Retina (tissue), 1 donor: Measurements from ENCODE around the gene SLC7A9.
A peak's percentile ranks its signal among the peaks of the same experiment; 100 is the strongest.
"Not testable (repeated sequence)": the region's sequence is repeated elsewhere in the genome, so short reads cannot be mapped to it uniquely, and the experiment has no call there.

Experiments used
- DNase-seq: peaks from one replicate; pipeline ENCODE4 v3.0.0-alpha.2; 2016

The SLC7A9 gene

DNA sequence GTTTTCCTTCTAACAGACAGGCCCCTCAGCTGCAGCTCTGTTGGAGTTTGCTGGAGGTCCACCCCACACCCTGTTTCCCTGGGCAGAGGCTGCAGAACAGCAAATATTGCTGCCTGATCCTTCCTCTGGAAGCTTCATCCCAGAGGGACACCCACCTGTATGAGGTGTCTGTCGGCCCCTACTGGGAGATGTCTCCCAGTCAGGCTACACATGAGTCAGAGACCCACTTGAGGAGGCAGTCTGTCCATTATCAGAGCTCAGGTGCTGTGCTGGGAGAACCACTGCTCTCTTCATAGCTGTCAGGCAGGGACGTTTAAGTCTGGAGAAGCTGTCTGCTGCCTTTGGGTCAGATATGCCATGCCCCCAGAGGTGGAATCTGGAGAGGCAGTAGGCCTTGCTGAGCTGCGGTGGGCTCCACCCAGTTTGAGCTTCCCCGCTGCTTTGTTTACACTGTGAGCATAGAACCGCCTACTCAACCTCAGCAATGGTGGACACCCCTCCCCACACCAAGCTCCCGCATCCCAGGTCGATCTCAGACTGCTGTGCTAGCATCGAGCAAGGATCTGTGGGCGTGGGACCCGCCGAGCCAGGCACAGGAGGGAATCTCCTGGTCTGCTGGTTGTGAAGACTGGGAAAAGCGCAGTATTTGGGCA, 82.3 kb downstream of the SLC7A9 start:
- DNase-seq = peak; percentile 14

DNA sequence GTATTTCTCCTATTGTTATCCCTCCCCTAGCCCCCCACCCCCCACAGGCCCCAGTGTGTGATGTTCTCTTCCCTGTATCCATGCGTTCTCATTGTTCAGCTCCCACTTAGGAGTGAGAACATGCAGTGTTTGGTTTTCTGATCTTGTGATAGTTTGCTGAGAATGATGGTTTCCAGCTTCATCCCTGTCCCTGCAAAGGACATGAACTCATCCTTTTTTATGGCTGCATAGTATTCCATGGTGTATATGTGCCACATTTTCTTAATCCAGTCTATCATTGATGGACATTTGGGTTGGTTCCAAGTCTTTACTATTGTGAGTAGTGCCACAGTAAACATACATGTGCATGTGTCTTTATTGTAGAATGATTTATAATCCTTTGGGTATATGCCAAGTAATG, 87.5 kb downstream of the SLC7A9 start:
- DNase-seq = not testable (repeated sequence)

DNA sequence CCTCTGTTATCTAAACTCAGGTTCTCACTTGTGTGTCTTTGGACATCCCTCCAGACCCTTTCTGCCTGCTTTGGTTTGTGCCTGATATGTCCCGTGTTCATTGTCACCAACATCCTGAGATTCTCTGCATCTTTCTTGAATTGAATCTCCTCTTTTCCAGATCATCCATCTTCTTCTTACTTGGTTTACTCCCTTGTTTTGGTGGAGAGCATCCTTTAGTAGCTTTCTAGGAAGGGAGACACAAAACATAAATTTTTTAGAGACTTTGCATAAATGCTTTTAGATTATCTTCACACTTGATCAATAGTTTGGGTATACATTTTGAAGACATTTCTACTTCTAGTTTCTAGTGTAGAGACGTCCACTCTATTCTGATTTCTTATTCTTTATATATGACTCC, 88.3 kb downstream of the SLC7A9 start:
- no peak for DNase-seq
